ENCODE results near the gene HDDC2. TPM values are rescaled to one million over a fixed set of nuclear protein-coding genes. Genes with fewer than 3 reads are reported as not detected.
"Not testable (repeated sequence)": the region's sequence is repeated elsewhere in the genome, so short reads cannot be mapped to it uniquely, and the experiment has no call there.

The HDDC2 gene
- total RNA-seq, 1 donor from 2014 or later, result 55.4 TPM

- H3K4me3 Mint-ChIP-seq (ENCODE audit: unreplicated experiment), result no peak overlapping the region
- H3K36me3 Mint-ChIP-seq (ENCODE audit: unreplicated experiment), result no peaks in the 10 kb centered on the region
- H3K4me1 Mint-ChIP-seq (ENCODE audit: low read depth, unreplicated experiment), result no peaks in the 10 kb centered on the region
- TF ChIP-seq CTCF (IDR thresholded peaks at IDR 0.05; ENCODE audit: partially characterized antibody, unreplicated experiment), result no peak
- no peaks in the 10 kb centered on the region for H3K9me3 Mint-ChIP-seq (ENCODE audit: unreplicated experiment)
- no peak overlapping the region for H3K27ac Mint-ChIP-seq (ENCODE audit: unreplicated experiment)
- no peak for DNase-seq
- no peaks in the 10 kb centered on the region for H3K27me3 Mint-ChIP-seq (ENCODE audit: unreplicated experiment)
These were observed 8.2 kb downstream of the HDDC2 start for GRCh38 chr6:125293587-125293986.

- Mint-ChIP-seq H3K4me1 (ENCODE audit: low read depth, unreplicated experiment) (no peaks in the 10 kb centered on the region), H3K27ac (ENCODE audit: unreplicated experiment) (no peak overlapping the region), H3K4me3 (ENCODE audit: unreplicated experiment) (no peak overlapping the region), H3K9me3 (ENCODE audit: unreplicated experiment) (peaks cover 2% of the 10 kb centered on the region), H3K36me3 (ENCODE audit: unreplicated experiment) (peaks cover 24% of the 10 kb centered on the region), H3K27me3 (ENCODE audit: unreplicated experiment) (no peaks in the 10 kb centered on the region)
- no peak for DNase-seq
- TF ChIP-seq CTCF (IDR thresholded peaks at IDR 0.05; ENCODE audit: partially characterized antibody, unreplicated experiment), result no peak
These were observed 14.0 kb downstream of the HDDC2 start for GRCh38 chr6:125287718-125288117.

- Mint-ChIP-seq H3K4me1 (ENCODE audit: low read depth, unreplicated experiment) (no peaks in the 10 kb centered on the region), H3K27me3 (ENCODE audit: unreplicated experiment) (no peaks in the 10 kb centered on the region), H3K27ac (ENCODE audit: unreplicated experiment) (no peak overlapping the region), H3K36me3 (ENCODE audit: unreplicated experiment) (peaks cover 37% of the 10 kb centered on the region), H3K9me3 (ENCODE audit: unreplicated experiment) (peaks cover 2% of the 10 kb centered on the region), H3K4me3 (ENCODE audit: unreplicated experiment) (no peak overlapping the region)
- no peak for DNase-seq
- TF ChIP-seq CTCF (IDR thresholded peaks at IDR 0.05; ENCODE audit: partially characterized antibody, unreplicated experiment), result no peak
These were observed 15.8 kb downstream of the HDDC2 start for GRCh38 chr6:125285936-125286335.

GRCh38 chr6:125285353-125285752 is 16.4 kb downstream of the HDDC2 start:
- H3K27ac Mint-ChIP-seq (ENCODE audit: unreplicated experiment), result no peak overlapping the region
- H3K27me3 Mint-ChIP-seq (ENCODE audit: unreplicated experiment), result no peaks in the 10 kb centered on the region
- TF ChIP-seq CTCF (IDR thresholded peaks at IDR 0.05; ENCODE audit: partially characterized antibody, unreplicated experiment), result no peak
- DNase-seq, result no peak
- H3K36me3 Mint-ChIP-seq (ENCODE audit: unreplicated experiment), result peaks cover 39% of the 10 kb centered on the region
- H3K9me3 Mint-ChIP-seq (ENCODE audit: unreplicated experiment), result peaks cover 2% of the 10 kb centered on the region
- H3K4me3 Mint-ChIP-seq (ENCODE audit: unreplicated experiment), result no peak overlapping the region
- H3K4me1 Mint-ChIP-seq (ENCODE audit: low read depth, unreplicated experiment), result no peaks in the 10 kb centered on the region

GRCh38 chr6:125282470-125282869 is 19.3 kb downstream of the HDDC2 start:
- DNase-seq; H3K9me3 Mint-ChIP-seq (ENCODE audit: unreplicated experiment); H3K4me1 Mint-ChIP-seq (ENCODE audit: low read depth, unreplicated experiment); H3K27me3 Mint-ChIP-seq (ENCODE audit: unreplicated experiment); H3K4me3 Mint-ChIP-seq (ENCODE audit: unreplicated experiment); H3K27ac Mint-ChIP-seq (ENCODE audit: unreplicated experiment): not testable (repeated sequence)
- peaks cover 45% of the 10 kb centered on the region for H3K36me3 Mint-ChIP-seq (ENCODE audit: unreplicated experiment)

GRCh38 chr6:125280370-125281035 is 21.3 kb downstream of the HDDC2 start:
- not testable (repeated sequence) for H3K4me3 Mint-ChIP-seq (ENCODE audit: unreplicated experiment); H3K4me1 Mint-ChIP-seq (ENCODE audit: low read depth, unreplicated experiment); H3K9me3 Mint-ChIP-seq (ENCODE audit: unreplicated experiment); H3K27me3 Mint-ChIP-seq (ENCODE audit: unreplicated experiment); DNase-seq; H3K27ac Mint-ChIP-seq (ENCODE audit: unreplicated experiment)
- H3K36me3 Mint-ChIP-seq (ENCODE audit: unreplicated experiment), result peaks cover 32% of the 10 kb centered on the region
